ENCODE results near the gene HPSE2. TPM values are rescaled to one million over a fixed set of nuclear protein-coding genes. Genes with fewer than 3 reads are reported as not detected.

HPSE2 gene
- total RNA-seq, 1 donor, result 5.6 TPM

DNA sequence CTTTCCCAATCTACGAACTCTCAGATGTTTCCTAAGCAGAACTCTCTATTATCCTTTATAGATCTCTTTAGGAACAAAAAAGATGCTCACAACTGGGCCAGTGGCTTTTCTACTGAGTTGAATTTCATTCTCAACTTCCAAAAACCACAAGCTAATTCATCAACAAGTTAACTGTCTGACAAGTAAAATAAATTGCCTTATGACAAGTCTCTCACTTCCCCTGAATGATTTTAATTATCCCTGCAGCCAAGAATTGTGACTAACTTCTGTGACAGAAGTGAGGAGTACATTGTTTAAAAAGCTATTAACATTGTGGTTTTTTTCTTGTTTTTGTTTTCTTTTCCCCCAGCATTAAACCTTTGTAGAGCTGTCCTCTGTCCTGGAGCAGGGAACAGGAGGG lies 343.1 kb downstream of the HPSE2 start:
- H3K4me3 ChIP-seq (ENCODE audit: low read depth, low read length), result no peak overlapping the region
- TF ChIP-seq, protein P1, sequence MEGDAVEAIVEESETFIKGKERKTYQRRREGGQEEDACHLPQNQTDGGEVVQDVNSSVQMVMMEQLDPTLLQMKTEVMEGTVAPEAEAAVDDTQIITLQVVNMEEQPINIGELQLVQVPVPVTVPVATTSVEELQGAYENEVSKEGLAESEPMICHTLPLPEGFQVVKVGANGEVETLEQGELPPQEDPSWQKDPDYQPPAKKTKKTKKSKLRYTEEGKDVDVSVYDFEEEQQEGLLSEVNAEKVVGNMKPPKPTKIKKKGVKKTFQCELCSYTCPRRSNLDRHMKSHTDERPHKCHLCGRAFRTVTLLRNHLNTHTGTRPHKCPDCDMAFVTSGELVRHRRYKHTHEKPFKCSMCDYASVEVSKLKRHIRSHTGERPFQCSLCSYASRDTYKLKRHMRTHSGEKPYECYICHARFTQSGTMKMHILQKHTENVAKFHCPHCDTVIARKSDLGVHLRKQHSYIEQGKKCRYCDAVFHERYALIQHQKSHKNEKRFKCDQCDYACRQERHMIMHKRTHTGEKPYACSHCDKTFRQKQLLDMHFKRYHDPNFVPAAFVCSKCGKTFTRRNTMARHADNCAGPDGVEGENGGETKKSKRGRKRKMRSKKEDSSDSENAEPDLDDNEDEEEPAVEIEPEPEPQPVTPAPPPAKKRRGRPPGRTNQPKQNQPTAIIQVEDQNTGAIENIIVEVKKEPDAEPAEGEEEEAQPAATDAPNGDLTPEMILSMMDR (IDR thresholded peaks at IDR 0.05; ENCODE audit: insufficient read depth, low read depth, low read length), result no peak
- peak; percentile 30 for DNase-seq (ENCODE audit: low read depth)

DNA sequence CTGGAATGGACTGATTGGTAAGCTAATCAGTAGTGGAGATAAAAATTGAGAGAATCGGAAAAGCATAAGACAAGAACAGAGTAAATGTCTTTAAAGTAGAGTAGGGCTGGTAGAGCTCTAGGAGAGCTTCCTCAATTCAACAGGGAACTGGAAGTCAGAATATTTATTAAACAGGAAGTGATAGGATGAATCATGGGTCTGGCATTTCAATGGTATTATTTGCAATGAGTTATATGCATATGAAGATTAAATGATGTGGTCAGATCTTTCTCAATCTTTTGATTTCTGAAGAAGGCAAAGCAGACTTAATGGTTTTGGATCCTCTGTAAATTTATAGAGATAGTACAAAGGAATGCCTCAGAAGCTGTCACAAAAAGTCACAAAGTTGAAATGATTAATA lies 349.0 kb downstream of the HPSE2 start:
- no peak overlapping the region for H3K4me3 ChIP-seq (ENCODE audit: low read depth, low read length)
- TF ChIP-seq, protein P1 (IDR thresholded peaks at IDR 0.05; ENCODE audit: insufficient read depth, low read depth, low read length), result no peak
- DNase-seq (ENCODE audit: low read depth), result peak; percentile 46

DNA sequence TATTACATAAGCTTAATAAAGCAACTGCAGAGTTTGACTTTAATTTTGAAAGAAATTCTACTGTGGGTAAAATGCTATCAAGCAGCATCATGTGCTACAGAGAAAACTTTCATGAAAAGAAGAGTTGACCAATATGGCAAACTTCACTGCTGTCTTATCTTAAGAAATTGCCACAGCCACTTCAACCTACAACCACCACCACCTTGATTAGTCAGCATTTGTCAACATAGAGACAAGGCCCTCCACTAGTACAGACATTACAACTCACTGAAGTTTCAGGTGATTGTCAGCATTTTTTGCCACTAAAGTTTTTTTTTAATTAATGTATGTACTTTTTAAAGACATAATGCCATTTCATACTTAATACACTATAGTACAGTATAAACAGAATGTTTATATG lies 350.3 kb downstream of the HPSE2 start:
- no peak overlapping the region for H3K4me3 ChIP-seq (ENCODE audit: low read depth, low read length)
- TF ChIP-seq, protein P1 (IDR thresholded peaks at IDR 0.05; ENCODE audit: insufficient read depth, low read depth, low read length), result no peak
- no peak for DNase-seq (ENCODE audit: low read depth)

DNA sequence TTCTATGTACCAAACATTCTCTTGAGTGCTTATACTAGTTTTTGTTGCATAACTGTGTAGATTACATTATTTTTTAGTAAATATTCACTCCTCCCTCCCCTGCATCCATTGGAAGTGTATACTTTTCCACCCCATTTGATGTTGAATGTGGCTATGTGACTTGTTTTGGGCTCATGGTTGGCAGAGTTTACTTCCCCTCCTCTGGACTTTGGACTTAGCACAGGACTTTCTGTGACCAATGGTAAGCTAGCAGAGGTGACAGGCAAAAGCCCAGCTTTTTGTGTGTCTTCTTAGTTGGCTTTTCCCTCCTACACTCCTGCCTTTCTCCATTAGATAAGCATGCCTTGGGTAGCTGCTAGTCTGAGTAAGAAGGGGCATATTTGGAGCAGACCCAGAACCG lies 353.9 kb downstream of the HPSE2 start:
- no peak for DNase-seq (ENCODE audit: low read depth)
- TF ChIP-seq, protein P1 (IDR thresholded peaks at IDR 0.05; ENCODE audit: insufficient read depth, low read depth, low read length), result no peak
- no peak overlapping the region for H3K4me3 ChIP-seq (ENCODE audit: low read depth, low read length)

DNA sequence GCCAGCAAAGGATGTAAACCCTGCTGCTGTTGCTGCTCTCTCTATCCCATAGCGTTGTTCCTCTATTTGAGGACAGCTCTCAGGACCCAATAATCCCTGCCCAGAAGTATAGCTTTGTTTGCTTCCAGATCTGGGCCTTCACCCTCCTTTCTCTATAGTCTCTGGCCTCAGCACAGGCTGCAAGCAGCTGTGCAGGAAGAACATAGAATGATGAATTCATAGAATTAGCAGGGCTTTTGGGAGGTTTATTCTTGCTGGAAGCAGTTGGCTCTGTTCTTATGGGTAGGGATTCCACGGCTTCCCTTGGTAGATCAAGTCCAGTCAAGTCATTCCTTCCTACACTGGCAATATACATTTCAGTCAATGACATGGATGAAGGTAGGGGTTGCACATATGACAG lies 354.7 kb downstream of the HPSE2 start:
- no peak for DNase-seq (ENCODE audit: low read depth)
- H3K4me3 ChIP-seq (ENCODE audit: low read depth, low read length), result no peak overlapping the region
- TF ChIP-seq, protein P1 (IDR thresholded peaks at IDR 0.05; ENCODE audit: insufficient read depth, low read depth, low read length), result no peak

DNA sequence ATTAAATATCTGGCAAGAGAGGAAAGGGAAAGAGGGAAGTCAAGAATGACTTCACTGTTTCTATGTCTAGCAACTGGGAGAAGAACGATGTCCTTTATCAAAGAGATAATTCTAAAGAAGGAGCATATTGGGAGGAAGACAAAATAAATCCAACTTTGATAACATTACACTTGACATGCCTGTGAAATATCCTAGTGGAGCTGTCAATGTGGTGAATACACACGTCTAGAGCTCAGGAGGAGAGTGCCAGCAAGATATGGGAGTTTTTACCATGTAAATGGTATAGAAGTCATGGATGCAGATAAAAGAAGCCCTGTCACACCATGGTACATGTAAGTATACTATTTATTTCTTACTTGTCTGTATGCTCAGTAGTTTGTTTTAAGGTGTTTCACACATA lies 356.7 kb downstream of the HPSE2 start:
- DNase-seq (ENCODE audit: low read depth), result no peak
- TF ChIP-seq, protein P1 (IDR thresholded peaks at IDR 0.05; ENCODE audit: insufficient read depth, low read depth, low read length), result no peak
- H3K4me3 ChIP-seq (ENCODE audit: low read depth, low read length), result no peak overlapping the region

DNA sequence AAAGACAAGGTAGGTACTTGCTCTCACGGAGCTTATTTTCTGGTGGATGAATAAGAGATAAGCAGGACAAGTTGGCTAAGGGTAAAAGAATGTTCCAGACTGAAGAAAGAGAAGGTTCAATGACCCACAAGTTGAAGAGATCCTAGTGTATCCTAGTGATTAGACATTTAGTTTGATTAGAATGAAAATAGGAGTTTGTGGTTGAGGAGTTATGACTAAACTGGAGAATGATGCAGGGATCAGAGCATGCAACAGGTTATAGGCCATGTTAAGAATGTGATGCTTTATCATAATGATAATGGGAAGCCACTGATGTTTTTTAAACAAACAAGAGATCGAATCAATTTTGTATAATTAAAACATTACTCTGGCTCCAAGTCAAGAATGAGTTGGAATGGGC lies 357.2 kb downstream of the HPSE2 start:
- no peak overlapping the region for H3K4me3 ChIP-seq (ENCODE audit: low read depth, low read length)
- peak; percentile 54 for DNase-seq (ENCODE audit: low read depth)
- TF ChIP-seq, protein P1 (IDR thresholded peaks at IDR 0.05; ENCODE audit: insufficient read depth, low read depth, low read length), result no peak
